ENCODE data around the gene ETFA. TPM values are rescaled to one million over a fixed set of nuclear protein-coding genes. Genes with fewer than 3 reads are reported as not detected.

Gene ETFA
- total and polyA plus RNA-seq, 9 of the 15 experiments (the other 6 are each of a cell fraction or from before 2014, with no cell fraction given) = 130 to 543 (median 232) TPM

DNA sequence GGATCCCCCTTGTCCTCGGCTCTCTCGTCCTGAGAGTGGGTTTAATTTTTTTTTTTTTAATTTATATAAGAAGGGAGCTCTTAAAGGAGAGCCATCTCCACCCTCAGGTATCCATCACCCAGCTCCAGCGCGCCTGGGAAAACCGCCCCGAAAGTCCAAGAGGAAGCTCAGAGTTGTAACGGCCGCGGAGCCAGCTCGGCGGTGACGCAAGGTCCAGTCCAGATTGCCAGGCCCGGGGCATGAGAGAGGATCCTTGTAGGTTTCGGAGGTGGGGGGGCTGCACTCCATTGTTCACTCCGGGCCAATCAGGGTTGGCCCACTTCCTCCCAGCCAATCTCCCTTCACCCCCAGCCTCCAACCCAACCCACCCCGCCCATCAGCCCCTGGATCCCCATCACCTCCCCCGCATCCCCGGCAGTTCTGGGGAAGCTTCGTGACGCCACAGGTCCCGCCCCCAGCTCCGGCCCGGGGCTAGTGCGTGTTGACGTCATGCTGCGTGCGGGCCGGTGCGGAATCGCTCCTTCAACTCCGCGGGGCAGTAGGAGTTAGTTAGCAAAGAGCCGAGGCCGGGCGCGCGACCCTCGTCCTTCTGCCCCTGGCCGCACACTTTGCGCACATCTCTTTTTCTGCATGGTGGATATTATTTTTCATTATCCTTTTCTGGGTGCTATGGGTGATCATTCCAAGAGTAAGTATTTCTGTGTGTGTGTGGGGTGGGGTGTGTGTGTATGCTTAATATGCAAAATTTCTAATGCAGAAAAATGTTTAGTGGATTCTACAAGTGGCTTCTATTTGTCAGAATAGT, 25.2 kb upstream of the ETFA start, which contains the start of gene ISL2 (continued):
- TF ChIP-seq FIP1L1 (IDR thresholded peaks at IDR 0.05; ENCODE audit: low read depth, low read length, poor library complexity, severe bottlenecking) = no peak
- TF ChIP-seq HDAC2 (IDR thresholded peaks at IDR 0.05) = no peak
- TF ChIP-seq, protein P1, sequence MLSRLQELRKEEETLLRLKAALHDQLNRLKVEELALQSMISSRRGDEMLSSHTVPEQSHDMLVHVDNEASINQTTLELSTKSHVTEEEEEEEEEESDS (CRISPR knock-in tag; IDR thresholded peaks at IDR 0.05) = no peak
- TF ChIP-seq TEAD1 (CRISPR knock-in tag; IDR thresholded peaks at IDR 0.05) = 0 out of 4 replicates have a peak, but pooled peaks of 1 of the 2 experiments have one; percentile 37
- no peak for TF ChIP-seq SRSF1 (IDR thresholded peaks at IDR 0.05; ENCODE audit: low read depth, low read length)
- peak; percentile 33 to 84; a peak in 2 of 4 replicates for TF ChIP-seq RCOR1 (IDR thresholded peaks at IDR 0.05; ENCODE audit: borderline replicate concordance in 1 of 2, low read depth in 2 of 2, low read length in 2 of 2)
- peak; percentile 49 for TF ChIP-seq SAP30 (IDR thresholded peaks at IDR 0.05; ENCODE audit: borderline replicate concordance, insufficient read depth, low read depth, low read length, poor library complexity, severe bottlenecking)
- no peak for TF ChIP-seq FOXJ3 (CRISPR knock-in tag; IDR thresholded peaks at IDR 0.05)
- no peak for TF ChIP-seq CBX2 (IDR thresholded peaks at IDR 0.05; ENCODE audit: insufficient read depth, low read length, poor library complexity, severe bottlenecking)
- TF ChIP-seq, protein P2, sequence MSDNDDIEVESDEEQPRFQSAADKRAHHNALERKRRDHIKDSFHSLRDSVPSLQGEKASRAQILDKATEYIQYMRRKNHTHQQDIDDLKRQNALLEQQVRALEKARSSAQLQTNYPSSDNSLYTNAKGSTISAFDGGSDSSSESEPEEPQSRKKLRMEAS (CRISPR knock-in tag; IDR thresholded peaks at IDR 0.05) = peak; percentile 17; the same call in 1 of the 2 replicates
- TF ChIP-seq ATF1 (CRISPR knock-in tag; IDR thresholded peaks at IDR 0.05) = peak; percentile 78
- peak; percentile 95 for TF ChIP-seq ATF1 (tag; IDR thresholded peaks at IDR 0.05)
- no peak for TF ChIP-seq TEAD4 (IDR thresholded peaks at IDR 0.05; ENCODE audit: low read length)
- TF ChIP-seq TEAD4 (CRISPR knock-in tag; IDR thresholded peaks at IDR 0.05; ENCODE audit: borderline replicate concordance) = no peak
- no peak for TF ChIP-seq XRCC5 (IDR thresholded peaks at IDR 0.05; ENCODE audit: low read depth, low read length)
- TF ChIP-seq SNIP1 (IDR thresholded peaks at IDR 0.05; ENCODE audit: low read depth) = no peak
- no peak for TF ChIP-seq ZSCAN29 (IDR thresholded peaks at IDR 0.05)
- TF ChIP-seq, protein P3, sequence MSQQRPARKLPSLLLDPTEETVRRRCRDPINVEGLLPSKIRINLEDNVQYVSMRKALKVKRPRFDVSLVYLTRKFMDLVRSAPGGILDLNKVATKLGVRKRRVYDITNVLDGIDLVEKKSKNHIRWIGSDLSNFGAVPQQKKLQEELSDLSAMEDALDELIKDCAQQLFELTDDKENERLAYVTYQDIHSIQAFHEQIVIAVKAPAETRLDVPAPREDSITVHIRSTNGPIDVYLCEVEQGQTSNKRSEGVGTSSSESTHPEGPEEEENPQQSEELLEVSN (IDR thresholded peaks at IDR 0.05; ENCODE audit: borderline replicate concordance in 1 of 2, extremely low read depth in 1 of 2, insufficient read depth in 1 of 2, insufficient read length in 1 of 2, low read depth in 1 of 2, low read length in 1 of 2, poor library complexity in 1 of 2, severe bottlenecking in 1 of 2) = peak; percentile 22 to 42
- TF ChIP-seq, protein P4, sequence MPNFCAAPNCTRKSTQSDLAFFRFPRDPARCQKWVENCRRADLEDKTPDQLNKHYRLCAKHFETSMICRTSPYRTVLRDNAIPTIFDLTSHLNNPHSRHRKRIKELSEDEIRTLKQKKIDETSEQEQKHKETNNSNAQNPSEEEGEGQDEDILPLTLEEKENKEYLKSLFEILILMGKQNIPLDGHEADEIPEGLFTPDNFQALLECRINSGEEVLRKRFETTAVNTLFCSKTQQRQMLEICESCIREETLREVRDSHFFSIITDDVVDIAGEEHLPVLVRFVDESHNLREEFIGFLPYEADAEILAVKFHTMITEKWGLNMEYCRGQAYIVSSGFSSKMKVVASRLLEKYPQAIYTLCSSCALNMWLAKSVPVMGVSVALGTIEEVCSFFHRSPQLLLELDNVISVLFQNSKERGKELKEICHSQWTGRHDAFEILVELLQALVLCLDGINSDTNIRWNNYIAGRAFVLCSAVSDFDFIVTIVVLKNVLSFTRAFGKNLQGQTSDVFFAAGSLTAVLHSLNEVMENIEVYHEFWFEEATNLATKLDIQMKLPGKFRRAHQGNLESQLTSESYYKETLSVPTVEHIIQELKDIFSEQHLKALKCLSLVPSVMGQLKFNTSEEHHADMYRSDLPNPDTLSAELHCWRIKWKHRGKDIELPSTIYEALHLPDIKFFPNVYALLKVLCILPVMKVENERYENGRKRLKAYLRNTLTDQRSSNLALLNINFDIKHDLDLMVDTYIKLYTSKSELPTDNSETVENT (CRISPR knock-in tag; IDR thresholded peaks at IDR 0.05) = no peak
- TF ChIP-seq PYGO2 (tag; IDR thresholded peaks at IDR 0.05) = no peak
- TF ChIP-seq, protein P5, sequence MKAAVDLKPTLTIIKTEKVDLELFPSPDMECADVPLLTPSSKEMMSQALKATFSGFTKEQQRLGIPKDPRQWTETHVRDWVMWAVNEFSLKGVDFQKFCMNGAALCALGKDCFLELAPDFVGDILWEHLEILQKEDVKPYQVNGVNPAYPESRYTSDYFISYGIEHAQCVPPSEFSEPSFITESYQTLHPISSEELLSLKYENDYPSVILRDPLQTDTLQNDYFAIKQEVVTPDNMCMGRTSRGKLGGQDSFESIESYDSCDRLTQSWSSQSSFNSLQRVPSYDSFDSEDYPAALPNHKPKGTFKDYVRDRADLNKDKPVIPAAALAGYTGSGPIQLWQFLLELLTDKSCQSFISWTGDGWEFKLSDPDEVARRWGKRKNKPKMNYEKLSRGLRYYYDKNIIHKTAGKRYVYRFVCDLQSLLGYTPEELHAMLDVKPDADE (conservative IDR thresholded peaks at IDR 0.05; ENCODE audit: control insufficient read depth, low read depth, low read length) = no peak
- TF ChIP-seq ZNF785 (CRISPR knock-in tag; IDR thresholded peaks at IDR 0.05) = no peak
